HepG2 (cell line): ENCODE data around the gene HBD. TPM values are rescaled to one million over a fixed set of nuclear protein-coding genes. Genes with fewer than 3 reads are reported as not detected.

ENCODE experiments used
- ATAC-seq: fragments of 200-7000 bp; cut with Tn5 transposase; 3 replicates; pipeline ENCODE4 v1.9.1; 2020; ENCODE audit warnings: mild to moderate bottlenecking, moderate library complexity
- BruUV-seq: library from RNA; stranded (reverse); fragments of 400-500 nt; replicated peaks from 2 replicates; lab custom pipeline; 2021; lab: Mats Ljungman, UMichigan
- CTCF ChIA-PET: fragments of 300-600 bp; formaldehyde crosslinking; extraction: SDS; loops from one replicate; lab custom pipeline; 2021; ENCODE audit warnings: low total read pairs, inconsistent platforms, low intra/inter-chr PET ratio; lab: Yijun Ruan, JAX
- POLR2A ChIA-PET: fragments of 350-600 bp; sonication (Branson Sonifier 250); formaldehyde crosslinking; loops from one replicate; lab custom pipeline; 2020; ENCODE audit warnings: antibody characterized with exemption, inconsistent platforms; lab: Yijun Ruan, JAX
- DNase-seq: peaks from one replicate; pipeline ENCODE4 v3.0.0-alpha.2; 2015; ENCODE audit warnings: low spot score
- FAIRE-seq: peaks from 3 replicates; lab custom pipeline; 2011; peaks lifted over from hg19 to GRCh38; lab: Jason Lieb, UNC
- H2AFZ ChIP-seq: one replicate; pipeline ENCODE4 v1.6.1; 2011; ENCODE audit warnings: low read length, inconsistent platforms
- H3K27ac ChIP-seq: fragments of 300-600 bp; 3 replicates; pipeline ENCODE4 v1.8.0; 2011; ENCODE audit warnings: mixed run types, mild to moderate bottlenecking, mixed read lengths, low read length, inconsistent platforms; ENCODE audit not compliant: insufficient read depth; ENCODE audit errors: extremely low read length
- H3K27me3 ChIP-seq, 2 experiments: fragments of 200-600 bp in 1 of 2; 2 replicates in 1 of 2; 3 replicates in 1 of 2; pipeline versions ENCODE4 v1.6.0 to v1.8.0; 2011; ENCODE audit warnings: low read length in 2 of 2, mild to moderate bottlenecking in 2 of 2, moderate library complexity in 2 of 2, inconsistent platforms in 1 of 2; ENCODE audit not compliant: insufficient read depth in 2 of 2, control insufficient read depth in 1 of 2
- H3K36me3 ChIP-seq, 2 experiments: fragments of 200-600 bp in 1 of 2; replicated peaks in 1 of 2; 2 replicates in 1 of 2; 3 replicates in 1 of 2; pipeline versions ENCODE4 v1.5.1 to v1.8.0; 2011; ENCODE audit warnings: low read length in 2 of 2, inconsistent platforms in 1 of 2; ENCODE audit not compliant: insufficient read depth in 2 of 2, control insufficient read depth in 1 of 2
- H3K4me1 ChIP-seq: 2 replicates; pipeline ENCODE4 v1.5.1; 2012; ENCODE audit warnings: low read length, inconsistent platforms; ENCODE audit not compliant: insufficient read depth
- H3K4me2 ChIP-seq: 2 replicates; pipeline ENCODE4 v1.6.0; 2011; ENCODE audit warnings: low read depth, low read length, inconsistent platforms
- H3K4me3 ChIP-seq, 3 experiments: fragments of 200-600 bp in 1 of 3; sonication (generic), shearing (Covaris generic) in 1 of 3; replicated peaks in 1 of 3; 2 replicates each; pipeline ENCODE4 v1.5.1; 2011 to 2016; ENCODE audit warnings: low read length in 3 of 3, inconsistent platforms in 2 of 3, low read depth in 2 of 3, mild to moderate bottlenecking in 2 of 3, control low read depth in 1 of 3, mixed read lengths in 1 of 3; ENCODE audit not compliant: insufficient read depth in 1 of 3
- H3K79me2 ChIP-seq: one replicate; pipeline ENCODE4 v1.6.1; 2011; ENCODE audit warnings: low read length, inconsistent platforms; ENCODE audit not compliant: insufficient read depth
- H3K9ac ChIP-seq: 2 replicates; pipeline ENCODE4 v1.6.0; 2011; ENCODE audit warnings: mild to moderate bottlenecking, low read depth, low read length, inconsistent platforms; ENCODE audit not compliant: insufficient read depth
- H3K9me3 ChIP-seq: 2 replicates; pipeline ENCODE4 v1.5.1; 2012; ENCODE audit warnings: mild to moderate bottlenecking, low read length
- H4K20me1 ChIP-seq: 2 replicates; pipeline ENCODE4 v1.6.0; 2011; ENCODE audit warnings: inconsistent platforms, mild to moderate bottlenecking, low read length, moderate library complexity; ENCODE audit not compliant: insufficient read depth
- GLI4 ChIP-seq: sonication (generic); formaldehyde crosslinking; IDR thresholded peaks from 2 replicates; pipeline ENCODE4 v1.5.1; 2020; ENCODE audit warnings: missing genetic modification reagents, mild to moderate bottlenecking, moderate library complexity, borderline replicate concordance
- KLF12 ChIP-seq: sonication (generic); formaldehyde crosslinking; IDR thresholded peaks from 2 replicates; pipeline ENCODE4 v1.4.0; 2020; ENCODE audit warnings: missing genetic modification reagents, borderline replicate concordance
- NFIC ChIP-seq: IDR thresholded peaks from 2 replicates; pipeline ENCODE4 v1.6.1; 2012; ENCODE audit warnings: mild to moderate bottlenecking, low read length, inconsistent platforms
- NR1H2 ChIP-seq: sonication (generic); formaldehyde crosslinking; IDR thresholded peaks from 2 replicates; pipeline ENCODE4 v1.8.1; 2022; ENCODE audit warnings: low read depth, missing genetic modification reagents, borderline replicate concordance
- ZNF335 ChIP-seq: sonication (generic); formaldehyde crosslinking; IDR thresholded peaks from 2 replicates; pipeline ENCODE4 v1.4.0; 2020; ENCODE audit warnings: missing genetic modification reagents
- ZNF414 ChIP-seq: sonication (generic); formaldehyde crosslinking; IDR thresholded peaks from 2 replicates; pipeline ENCODE4 v1.5.0; 2020; ENCODE audit warnings: missing genetic modification reagents
- ZNF513 ChIP-seq: sonication (generic); formaldehyde crosslinking; conservative IDR thresholded peaks from 2 replicates; pipeline ENCODE4 v1.5.0; 2020; ENCODE audit warnings: missing genetic modification reagents
- ZNF709 ChIP-seq: sonication (generic); formaldehyde crosslinking; IDR thresholded peaks from 2 replicates; pipeline ENCODE4 v1.5.0; 2020; ENCODE audit warnings: mild to moderate bottlenecking, missing genetic modification reagents
- WGBS: methylation state at CpG from one replicate; pipeline ENCODE4 v1.1.6; 2017; ENCODE audit warnings: low lambda C conversion rate; 5-methylcytosine and 5-hydroxymethylcytosine counted together
- in situ Hi-C: cut with HindIII; loops from 2 replicates; pipeline ENCODE4 v1.10.0; 2017; ENCODE audit warnings: low pct_unique_long_range_greater_than_20kb; ENCODE audit not compliant: extremely low pct_ligation_motif_present
- intact Hi-C: fragments of 100-400 bp; cut with micrococcal nuclease; formaldehyde crosslinking; loops from one replicate; pipeline ENCODE4 v1.10.0; 2022; ENCODE audit not compliant: unreplicated experiment
- polyA plus RNA-seq, 8 experiments: library from polyadenylated mRNA; depleted of rRNA in 3 of 8; stranded (reverse) in 7 of 8; unstranded in 1 of 8; fragments of >200 nt; fragmentation: Illumina TruSeq in 4 of 8; extraction: Trizol in 4 of 8; gene quantifications; 2 replicates each; pipeline versions ENCODE4 v1.2.1 to v1.2.3, GENCODE V29; 2011 to 2016; ENCODE audit warnings: low read depth in 4 of 8, missing spikeins in 1 of 8, mixed read lengths in 1 of 8; ENCODE audit not compliant: insufficient read depth in 1 of 8
- total RNA-seq, 5 experiments: library from RNA; depleted of rRNA; stranded (reverse); fragments of >200 nt; fragmentation: Illumina TruSeq; extraction: Trizol; gene quantifications; 2 replicates each; pipeline ENCODE4 v1.2.3, GENCODE V29; 2016; ENCODE audit warnings: low read depth in 1 of 5
- TF ChIP-seq, protein P1 (sequence below): sonication (generic); formaldehyde crosslinking; conservative IDR thresholded peaks from 2 replicates; pipeline ENCODE4 v1.4.0; 2020; ENCODE audit warnings: missing genetic modification reagents
- TF ChIP-seq, protein P2 (sequence below), 2 experiments: sonication (generic) in 1 of 2; formaldehyde crosslinking in 1 of 2; IDR thresholded peaks; 2 replicates each; pipeline versions ENCODE4 v1.5.1 to v1.6.1; 2011 to 2020; ENCODE audit warnings: borderline replicate concordance in 1 of 2, low read depth in 1 of 2, low read length in 1 of 2, mild to moderate bottlenecking in 1 of 2, missing genetic modification reagents in 1 of 2, moderate library complexity in 1 of 2

HBD gene
- total and polyA plus RNA-seq, 2 of the 13 experiments (the other 11 are each of a cell fraction or from before 2014, with no cell fraction given) = not detected

DNA sequence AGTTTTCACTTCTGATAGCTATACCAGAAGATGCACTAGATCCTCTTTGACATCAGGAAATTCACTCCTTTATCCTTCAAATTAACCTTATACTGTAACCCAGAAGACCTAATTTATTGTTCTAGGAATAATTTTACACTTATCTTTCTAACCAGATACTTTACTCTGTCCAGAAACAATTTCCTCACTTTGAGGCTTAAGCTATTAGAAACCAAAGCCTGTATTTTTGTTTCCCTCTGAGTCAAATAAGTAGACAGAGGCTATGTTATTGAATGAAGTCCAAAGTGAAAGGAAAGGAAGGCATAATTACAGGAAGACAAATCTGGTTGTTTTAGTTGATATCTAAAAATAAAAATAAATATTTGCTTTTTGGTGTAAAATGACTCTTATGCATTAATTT, 36.0 kb downstream of the HBD start (continued):
- TF ChIP-seq NFIC = no peak
- TF ChIP-seq, all 625 proteins: peak for 0

- H3K4me2 ChIP-seq = no peak overlapping the region
- H3K27me3 ChIP-seq = no peaks in the 10 kb centered on the region
- BruUV-seq = no TSS peak
- H4K20me1 ChIP-seq = no peaks in the 10 kb centered on the region
- DNase-seq (no peak), ATAC-seq (no peak), FAIRE-seq (no peak)
- no peaks in the 10 kb centered on the region for H3K9me3 ChIP-seq
- POLR2A ChIA-PET = no interaction called here
- no peaks in the 10 kb centered on the region for H3K4me1 ChIP-seq
- intact Hi-C loops = no loop called here
- in situ Hi-C loops = no loop called here
- H2AFZ ChIP-seq = no peak overlapping the region
- H3K36me3 ChIP-seq = no peaks in the 10 kb centered on the region
- 2% methylated on average over 3 of the region's 3 CpGs for WGBS
- H3K79me2 ChIP-seq = no peaks in the 10 kb centered on the region
- H3K9ac ChIP-seq = no peak overlapping the region
- no peak overlapping the region for H3K4me3 ChIP-seq
- CTCF ChIA-PET = no interaction called here
- H3K27ac ChIP-seq = no peak overlapping the region
- TF ChIP-seq, protein P1, sequence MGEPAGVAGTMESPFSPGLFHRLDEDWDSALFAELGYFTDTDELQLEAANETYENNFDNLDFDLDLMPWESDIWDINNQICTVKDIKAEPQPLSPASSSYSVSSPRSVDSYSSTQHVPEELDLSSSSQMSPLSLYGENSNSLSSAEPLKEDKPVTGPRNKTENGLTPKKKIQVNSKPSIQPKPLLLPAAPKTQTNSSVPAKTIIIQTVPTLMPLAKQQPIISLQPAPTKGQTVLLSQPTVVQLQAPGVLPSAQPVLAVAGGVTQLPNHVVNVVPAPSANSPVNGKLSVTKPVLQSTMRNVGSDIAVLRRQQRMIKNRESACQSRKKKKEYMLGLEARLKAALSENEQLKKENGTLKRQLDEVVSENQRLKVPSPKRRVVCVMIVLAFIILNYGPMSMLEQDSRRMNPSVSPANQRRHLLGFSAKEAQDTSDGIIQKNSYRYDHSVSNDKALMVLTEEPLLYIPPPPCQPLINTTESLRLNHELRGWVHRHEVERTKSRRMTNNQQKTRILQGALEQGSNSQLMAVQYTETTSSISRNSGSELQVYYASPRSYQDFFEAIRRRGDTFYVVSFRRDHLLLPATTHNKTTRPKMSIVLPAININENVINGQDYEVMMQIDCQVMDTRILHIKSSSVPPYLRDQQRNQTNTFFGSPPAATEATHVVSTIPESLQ (CRISPR knock-in tag) = no peak
- TF ChIP-seq ZNF414 (CRISPR knock-in tag) (no peak), ZNF513 (no peak), ZNF709 (CRISPR knock-in tag) (no peak), GLI4 (CRISPR knock-in tag) (no peak), KLF12 (no peak), NR1H2 (CRISPR knock-in tag) (no peak), ZNF335 (CRISPR knock-in tag) (no peak)
- TF ChIP-seq, protein P2, sequence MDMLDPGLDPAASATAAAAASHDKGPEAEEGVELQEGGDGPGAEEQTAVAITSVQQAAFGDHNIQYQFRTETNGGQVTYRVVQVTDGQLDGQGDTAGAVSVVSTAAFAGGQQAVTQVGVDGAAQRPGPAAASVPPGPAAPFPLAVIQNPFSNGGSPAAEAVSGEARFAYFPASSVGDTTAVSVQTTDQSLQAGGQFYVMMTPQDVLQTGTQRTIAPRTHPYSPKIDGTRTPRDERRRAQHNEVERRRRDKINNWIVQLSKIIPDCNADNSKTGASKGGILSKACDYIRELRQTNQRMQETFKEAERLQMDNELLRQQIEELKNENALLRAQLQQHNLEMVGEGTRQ (IDR thresholded peaks at IDR 0.05; ENCODE audit: low read depth, low read length) = no peak
- TF ChIP-seq, protein P2 (CRISPR knock-in tag; IDR thresholded peaks at IDR 0.05; ENCODE audit: borderline replicate concordance) = no peak
Measured at GRCh38 chr11:5197536-5197935, 36.7 kb downstream of the HBD start.
